Stomach (tissue), 4 donors: ENCODE data around the gene S100A4.

Experiments
- CTCF ChIP-seq, 7 experiments: fragments of 450-650 bp in 4 of 7; fragments of 200-600 bp in 3 of 7; sonication (generic) in 3 of 7; IDR thresholded peaks; one replicate each; pipeline ENCODE4 v1.5.1; 2016 to 2019; ENCODE audit warnings: antibody characterized with exemption in 7 of 7, control low read depth in 2 of 7, mild to moderate bottlenecking in 1 of 7
- EP300 ChIP-seq: sonication (generic); formaldehyde crosslinking; IDR thresholded peaks from one replicate; pipeline ENCODE4 v1.6.1; 2017; ENCODE audit warnings: antibody characterized with exemption
- POLR2A ChIP-seq, 4 donors: fragments of 450-650 bp; IDR thresholded peaks; one replicate each; pipeline ENCODE4 v1.6.1; 2016; ENCODE audit warnings: antibody characterized with exemption in 4 of 4, control low read depth in 2 of 4, mild to moderate bottlenecking in 1 of 4, moderate library complexity in 1 of 4
- POLR2AphosphoS5 ChIP-seq, 3 donors: sonication (generic); formaldehyde crosslinking; IDR thresholded peaks; one replicate each; pipeline ENCODE4 v1.6.1; 2016; ENCODE audit warnings: antibody characterized with exemption in 3 of 3

DNA sequence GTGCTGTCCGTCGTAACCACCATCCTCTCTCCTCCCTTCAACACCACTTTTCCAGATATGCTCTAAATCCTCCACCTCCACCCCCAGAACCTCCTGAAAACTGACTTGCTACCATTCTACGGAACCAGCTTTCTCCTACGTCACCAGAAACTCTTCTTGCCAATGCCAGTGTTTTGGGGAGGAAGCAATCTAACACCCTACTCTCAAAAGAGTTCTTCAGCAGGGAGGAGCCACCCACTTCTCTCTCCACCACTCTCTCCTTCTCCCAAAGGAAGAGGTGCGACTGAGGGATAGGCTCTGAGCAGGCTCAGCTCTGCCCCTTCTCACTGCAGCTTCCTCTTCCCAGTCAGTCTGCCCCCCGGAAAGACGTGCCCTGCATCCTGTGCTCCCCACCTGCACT, 26.1 kb upstream of the S100A4 start:
- TF ChIP-seq POLR2A (IDR thresholded peaks at IDR 0.05) (no peak), CTCF (IDR thresholded peaks at IDR 0.05) (no peak), EP300 (no peak), POLR2AphosphoS5 (IDR thresholded peaks at IDR 0.05) (no peak)
